ENCODE results near the gene SREBF1. TPM values are rescaled to one million over a fixed set of nuclear protein-coding genes. Genes with fewer than 3 reads are reported as not detected.

The SREBF1 gene
- total RNA-seq, 3 donors from 2014 or later = 161 to 179 (median 170) TPM

- H3K36me3 ChIP-seq (ENCODE audit: low read depth) = no peaks in the 10 kb centered on the region
- TF ChIP-seq, protein P1, sequence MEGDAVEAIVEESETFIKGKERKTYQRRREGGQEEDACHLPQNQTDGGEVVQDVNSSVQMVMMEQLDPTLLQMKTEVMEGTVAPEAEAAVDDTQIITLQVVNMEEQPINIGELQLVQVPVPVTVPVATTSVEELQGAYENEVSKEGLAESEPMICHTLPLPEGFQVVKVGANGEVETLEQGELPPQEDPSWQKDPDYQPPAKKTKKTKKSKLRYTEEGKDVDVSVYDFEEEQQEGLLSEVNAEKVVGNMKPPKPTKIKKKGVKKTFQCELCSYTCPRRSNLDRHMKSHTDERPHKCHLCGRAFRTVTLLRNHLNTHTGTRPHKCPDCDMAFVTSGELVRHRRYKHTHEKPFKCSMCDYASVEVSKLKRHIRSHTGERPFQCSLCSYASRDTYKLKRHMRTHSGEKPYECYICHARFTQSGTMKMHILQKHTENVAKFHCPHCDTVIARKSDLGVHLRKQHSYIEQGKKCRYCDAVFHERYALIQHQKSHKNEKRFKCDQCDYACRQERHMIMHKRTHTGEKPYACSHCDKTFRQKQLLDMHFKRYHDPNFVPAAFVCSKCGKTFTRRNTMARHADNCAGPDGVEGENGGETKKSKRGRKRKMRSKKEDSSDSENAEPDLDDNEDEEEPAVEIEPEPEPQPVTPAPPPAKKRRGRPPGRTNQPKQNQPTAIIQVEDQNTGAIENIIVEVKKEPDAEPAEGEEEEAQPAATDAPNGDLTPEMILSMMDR (IDR thresholded peaks at IDR 0.05) = no peak
- H3K4me1 ChIP-seq (ENCODE audit: low read depth) = no peaks in the 10 kb centered on the region
- ATAC-seq (no peak), DNase-seq (no peak)
- no peaks in the 10 kb centered on the region for H3K9me3 ChIP-seq
- H3K4me3 ChIP-seq = no peak overlapping the region
- intact Hi-C loops (cut with DNase I, micrococcal nuclease) = no loop called here
These were observed 29.6 kb upstream of the SREBF1 start for GRCh38 chr17:17866425-17866824.

DNA sequence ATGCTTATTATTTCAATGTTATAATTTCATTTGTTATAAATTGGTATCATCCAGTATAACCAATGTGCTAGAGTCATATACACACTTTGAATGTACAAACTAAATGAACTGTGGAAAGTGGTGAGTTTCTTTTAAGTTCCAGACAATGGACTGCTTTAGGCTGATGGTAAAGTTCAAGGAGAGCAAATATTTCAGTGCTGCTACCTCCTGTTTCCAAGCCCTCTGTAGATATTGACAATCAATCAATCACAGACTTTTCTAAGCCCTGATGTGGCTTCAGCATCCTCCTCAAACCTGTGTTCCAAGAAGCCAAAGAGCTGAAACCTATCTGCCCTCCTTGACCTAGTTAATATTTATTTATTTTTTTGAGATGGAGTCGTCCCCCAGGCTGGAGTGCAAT is 28.2 kb upstream of the SREBF1 start:
- no peaks in the 10 kb centered on the region for H3K36me3 ChIP-seq (ENCODE audit: low read depth)
- TF ChIP-seq, protein P1 (IDR thresholded peaks at IDR 0.05) = no peak
- no peaks in the 10 kb centered on the region for H3K9me3 ChIP-seq
- DNase-seq = no peak
- no peaks in the 10 kb centered on the region for H3K4me1 ChIP-seq (ENCODE audit: low read depth)
- no peak overlapping the region for H3K4me3 ChIP-seq
- no peak for ATAC-seq
- intact Hi-C loops (cut with DNase I, micrococcal nuclease) = no loop called here

DNA sequence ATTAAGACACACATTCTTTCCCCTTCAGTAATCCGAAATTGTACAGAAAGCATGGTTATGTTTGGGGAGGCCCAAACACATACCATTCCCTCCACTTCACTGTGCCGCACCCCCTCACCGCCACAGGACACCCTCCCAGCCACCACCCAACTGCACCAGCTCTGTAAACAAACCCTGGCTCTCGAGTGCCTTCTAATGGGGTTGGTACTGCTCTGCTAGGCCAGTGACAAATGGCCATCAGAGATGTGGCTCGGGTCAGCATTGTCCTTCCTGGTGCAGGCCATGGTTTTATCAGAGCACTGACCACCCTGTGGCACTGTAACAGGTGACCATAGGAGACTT is 24.0 kb upstream of the SREBF1 start:
- Histone ChIP-seq H3K4me3 (no peak overlapping the region), H3K9me3 (no peaks in the 10 kb centered on the region), H3K4me1 (ENCODE audit: low read depth) (no peaks in the 10 kb centered on the region), H3K36me3 (ENCODE audit: low read depth) (no peaks in the 10 kb centered on the region)
- peak; percentile 10 for ATAC-seq
- intact Hi-C loops (cut with DNase I, micrococcal nuclease) = loop anchor here in 1 of 2 donors (2.0 to 5.0 kb wide), 2 partner anchors 48 to 180 kb away; partner anchors contain the start of gene RAI1
- TF ChIP-seq, protein P1 (IDR thresholded peaks at IDR 0.05) = no peak
- DNase-seq = no peak

- Histone ChIP-seq H3K36me3 (ENCODE audit: low read depth) (no peaks in the 10 kb centered on the region), H3K4me3 (no peak overlapping the region), H3K9me3 (no peaks in the 10 kb centered on the region), H3K4me1 (ENCODE audit: low read depth) (peaks cover under 1% of the 10 kb centered on the region)
- intact Hi-C loops (cut with DNase I, micrococcal nuclease) = loop anchor here in 1 of 2 donors (2.0 to 5.0 kb wide), 2 partner anchors 48 to 179 kb away; partner anchors contain the start of gene RAI1
- TF ChIP-seq, protein P1 (IDR thresholded peaks at IDR 0.05) = peak; percentile 93
- ATAC-seq (peak; percentile 95), DNase-seq (peak; percentile 75 to 78 (median 75))
These were observed 23.4 kb upstream of the SREBF1 start for GRCh38 chr17:17859909-17860765.

DNA sequence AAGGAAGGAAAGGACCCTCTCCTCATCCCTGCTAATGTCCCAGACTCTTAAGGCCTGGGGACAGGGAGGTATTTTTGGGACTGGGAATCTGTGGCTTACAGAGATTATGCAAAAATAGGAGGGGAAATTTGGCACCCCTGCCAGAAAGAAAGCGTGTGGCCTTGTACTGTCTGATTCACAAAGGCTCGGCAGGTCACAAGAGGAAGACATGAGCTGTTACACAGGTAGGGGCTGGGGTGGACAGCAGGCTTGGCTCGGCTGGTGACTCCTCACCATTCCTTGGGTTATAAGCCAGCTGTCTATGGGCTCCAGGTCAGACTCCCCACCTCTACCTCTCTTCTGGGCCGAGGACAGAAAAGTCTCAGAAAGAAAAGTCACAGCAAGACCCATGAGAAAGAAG is 20.7 kb upstream of the SREBF1 start:
- TF ChIP-seq, protein P1 (IDR thresholded peaks at IDR 0.05) = no peak
- ATAC-seq (no peak), DNase-seq (no peak)
- peaks cover 3% of the 10 kb centered on the region for H3K4me1 ChIP-seq (ENCODE audit: low read depth)
- H3K36me3 ChIP-seq (ENCODE audit: low read depth) = no peaks in the 10 kb centered on the region
- intact Hi-C loops (cut with DNase I, micrococcal nuclease) = no loop called here
- no peak overlapping the region for H3K4me3 ChIP-seq
- no peaks in the 10 kb centered on the region for H3K9me3 ChIP-seq
